ENCODE data around the gene RAPGEF4.

- no peak for TF ChIP-seq POLR2A (IDR thresholded peaks at IDR 0.05)
- no peak for TF ChIP-seq CTCF (IDR thresholded peaks at IDR 0.05)
- no peak for TF ChIP-seq EP300 (IDR thresholded peaks at IDR 0.05)
Observed at GRCh38 chr2:173092844-173093402, 357.3 kb downstream of the RAPGEF4 start.

Measured in sigmoid colon (tissue), 4 donors.